ENCODE measurements around the gene HSFX2.
"Not testable (repeated sequence)": the region's sequence is repeated elsewhere in the genome, so short reads cannot be mapped to it uniquely, and the experiment has no call there.

- not testable (repeated sequence) for TF ChIP-seq CTCF, EZH2phosphoT487 (IDR thresholded peaks at IDR 0.05; ENCODE audit: low read length)
Measured at GRCh38 chrX:149626829-149627228, 31.7 kb upstream of the HSFX2 start.
